DMS 273 treated with DMSO at 0.1 percent for 48 hours (cell line): Measurements from ENCODE around the gene MX2.
"Not testable (repeated sequence)": the region's sequence is repeated elsewhere in the genome, so short reads cannot be mapped to it uniquely, and the experiment has no call there.

Experiments used
- DNase-seq: peaks from one replicate; lab custom pipeline; 2025; lab: John Stamatoyannopoulos, UW

Gene MX2

DNA sequence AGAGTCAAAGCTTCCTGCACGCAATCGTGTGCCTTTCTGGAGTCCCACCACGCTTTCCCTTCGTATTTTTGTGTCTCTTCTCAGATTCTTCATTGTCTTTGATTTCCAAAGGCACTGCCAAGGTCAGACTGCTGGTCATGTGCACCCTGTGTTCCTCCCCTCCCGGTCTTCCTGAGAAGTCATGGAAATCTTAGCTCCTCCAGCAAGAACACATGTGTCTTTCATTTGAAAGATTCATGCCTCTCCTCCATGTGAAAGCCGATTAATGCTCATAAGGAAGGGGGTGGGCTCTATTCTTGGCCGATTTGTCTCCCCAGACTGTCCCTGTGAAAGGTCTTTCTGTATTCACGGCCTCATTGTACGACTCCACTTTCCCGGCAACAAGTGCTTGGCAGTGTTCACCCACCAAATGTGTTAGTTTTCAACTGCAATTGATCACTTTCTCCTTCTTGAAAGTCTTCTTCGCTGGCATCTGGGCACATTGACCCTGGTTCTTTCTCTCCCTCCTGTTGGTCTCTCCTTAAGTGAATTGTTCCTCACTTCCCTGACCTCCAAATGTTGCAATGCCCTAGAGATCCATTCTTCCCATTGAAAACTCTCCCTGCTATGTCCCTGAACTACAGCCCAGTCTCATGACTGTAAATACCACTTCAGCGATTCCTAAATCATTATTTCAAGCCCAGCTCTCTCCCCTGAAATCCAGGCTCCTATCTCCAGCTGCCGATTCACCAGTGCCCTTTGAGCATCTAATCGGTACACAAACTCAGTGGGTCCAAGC, 25.4 kb downstream of the MX2 start:
- no peak for DNase-seq

DNA sequence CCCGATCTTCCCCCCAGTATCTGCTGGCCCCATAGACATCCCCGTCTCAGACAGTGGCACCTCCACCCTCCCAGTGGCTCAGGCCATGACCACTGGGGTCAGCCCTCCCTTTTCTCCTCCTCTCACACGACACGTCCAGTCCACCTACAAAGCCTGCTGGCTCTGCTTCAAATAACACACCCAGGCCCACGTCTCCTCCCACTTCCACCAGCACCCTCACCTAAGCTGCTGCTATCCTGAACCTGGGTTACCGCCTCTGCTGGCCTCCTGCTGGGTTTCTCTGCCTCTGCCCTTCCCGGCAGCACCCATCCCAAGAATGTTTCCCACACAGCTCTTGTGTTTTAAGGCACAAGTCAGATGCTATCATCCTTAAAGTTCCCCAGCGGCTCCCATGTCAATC, 26.0 kb downstream of the MX2 start:
- no peak for DNase-seq

DNA sequence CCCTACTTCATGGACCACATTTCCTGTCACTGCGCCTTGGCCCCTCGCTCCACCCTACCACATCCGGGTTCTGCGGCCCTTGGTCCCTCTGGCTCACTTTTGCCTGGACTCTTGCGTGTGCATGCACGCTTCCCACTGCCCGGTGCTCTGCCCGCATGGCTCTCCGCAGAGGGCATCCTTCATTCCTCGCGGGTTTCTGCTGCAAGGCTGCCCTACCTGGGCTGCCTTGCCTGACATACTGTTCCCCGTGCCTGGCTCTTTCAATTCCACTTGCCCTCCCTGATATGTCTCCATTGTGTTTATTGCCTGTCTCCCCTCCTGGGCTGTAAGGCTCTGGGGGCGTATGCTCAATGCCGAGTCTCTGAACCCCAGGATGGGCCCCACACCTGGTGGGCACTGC, 26.4 kb downstream of the MX2 start:
- no peak for DNase-seq

DNA sequence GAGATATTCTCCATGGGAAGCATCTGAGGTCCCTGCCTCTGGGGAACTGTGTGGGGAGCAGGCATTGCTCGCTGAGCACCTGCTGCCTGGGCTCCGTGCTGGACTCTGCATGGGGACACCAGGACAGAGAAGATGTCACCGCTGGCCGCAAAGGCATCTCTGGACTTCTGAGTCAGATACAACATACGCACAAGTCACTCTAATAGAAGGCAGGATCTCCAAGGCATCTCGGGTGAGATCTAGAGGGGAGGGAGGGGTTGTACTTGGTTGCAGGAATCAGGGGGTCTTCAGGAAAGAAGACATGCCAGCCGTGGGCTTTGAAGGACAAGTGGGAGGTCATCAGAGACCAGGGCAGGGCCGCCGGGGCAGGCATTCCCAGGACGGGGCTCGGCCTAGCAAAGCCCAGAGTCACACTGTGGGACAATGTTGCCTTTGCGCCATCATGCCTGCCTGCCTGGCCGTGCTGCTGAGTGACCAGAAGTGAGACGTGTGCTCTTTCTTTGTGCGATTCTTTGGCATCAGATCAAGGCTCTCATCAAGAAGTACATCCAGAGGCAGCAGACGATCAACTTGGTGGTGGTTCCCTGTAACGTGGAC, 28.3 kb downstream of the MX2 start:
- DNase-seq: no peak

DNA sequence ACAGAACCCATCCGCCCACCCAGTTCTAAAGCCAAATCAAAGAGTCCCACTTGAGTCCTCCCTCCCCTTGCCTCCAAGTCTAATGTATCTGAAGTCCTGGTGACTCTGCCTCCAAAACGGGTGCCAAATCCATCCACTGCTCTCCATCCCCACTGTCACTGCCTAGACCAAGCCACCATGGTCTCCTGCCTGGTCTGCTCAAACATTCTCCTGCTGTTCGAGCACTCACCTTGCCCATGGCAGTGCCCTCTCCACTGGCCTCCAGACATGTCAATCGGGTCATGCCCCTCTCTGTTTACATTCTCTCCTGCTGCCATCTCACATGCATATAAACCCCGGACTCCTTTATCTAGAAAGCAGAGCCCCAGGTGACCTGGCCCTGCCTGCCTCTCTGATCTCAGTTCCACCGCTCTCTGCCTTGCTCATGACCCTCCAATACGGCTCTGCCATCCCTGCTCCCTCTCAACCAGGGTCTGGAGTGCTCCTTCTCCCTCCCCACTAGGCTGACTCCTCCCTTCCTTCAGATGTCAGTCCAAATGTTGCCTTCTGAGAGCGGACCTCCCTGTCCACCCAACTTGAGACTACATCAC, 32.1 kb downstream of the MX2 start:
- no peak for DNase-seq

DNA sequence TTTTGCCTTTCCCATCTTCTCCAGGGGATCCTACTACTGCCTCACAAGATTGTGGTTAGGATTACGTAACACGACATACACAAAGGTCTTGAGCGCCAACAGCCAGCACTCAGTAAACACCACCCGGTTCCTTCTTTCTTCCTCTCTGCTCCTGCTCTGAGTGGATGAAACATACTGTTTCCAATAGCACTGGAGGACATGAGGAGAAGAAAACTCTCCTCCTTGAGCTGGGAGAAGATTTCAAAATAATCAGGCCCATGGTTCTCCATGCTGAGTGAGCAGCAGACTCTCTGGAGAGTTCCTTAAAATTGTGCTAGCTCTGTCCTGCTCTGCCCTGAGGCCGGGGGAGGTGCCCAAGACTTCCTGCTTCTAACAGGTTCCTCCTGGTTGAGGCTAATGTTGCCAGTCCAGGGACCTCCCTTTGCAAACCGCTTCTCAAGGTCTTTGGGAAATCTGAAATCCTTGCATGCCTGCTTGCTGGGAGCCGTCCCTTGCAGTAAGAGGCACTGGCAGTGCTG, 34.8 kb downstream of the MX2 start:
- DNase-seq: no peak

DNA sequence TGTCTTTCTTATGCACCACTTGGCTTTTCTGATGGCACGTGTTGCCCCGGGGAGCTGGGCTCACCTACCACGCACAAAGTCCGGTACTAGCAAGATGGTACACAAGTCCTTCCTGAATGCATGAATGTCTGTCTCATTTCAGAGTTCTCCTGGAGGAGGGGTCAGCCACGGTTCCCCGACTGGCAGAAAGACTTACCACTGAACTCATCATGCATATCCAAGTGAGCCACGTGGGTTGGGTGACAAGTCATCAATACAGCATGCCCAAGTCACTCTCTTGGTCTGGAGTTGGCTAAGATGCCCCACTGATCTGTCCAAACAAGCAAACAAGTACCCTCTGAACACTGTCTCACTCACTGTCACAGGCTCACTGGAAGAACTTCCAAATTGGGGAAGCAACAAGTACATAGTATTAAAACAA, 35.7 kb downstream of the MX2 start:
- no peak for DNase-seq

DNA sequence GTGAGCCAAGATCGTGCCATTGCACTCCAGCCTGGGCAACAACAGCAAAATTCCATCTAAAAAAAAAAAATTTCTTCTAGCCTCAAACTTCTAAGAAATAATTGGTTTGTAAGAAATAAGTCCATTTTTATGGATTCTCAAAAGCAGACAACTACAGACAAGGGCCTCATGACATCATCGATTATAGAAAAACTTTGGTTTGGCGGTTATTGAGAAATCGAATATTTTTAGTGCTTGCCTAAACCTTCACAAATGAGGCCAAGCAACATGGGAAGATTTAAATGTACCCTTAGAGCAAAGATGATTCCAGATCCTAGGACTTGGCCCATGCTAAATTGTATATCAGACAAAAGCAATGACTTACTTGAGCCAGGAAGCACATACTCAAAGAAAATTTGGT, 36.4 kb downstream of the MX2 start:
- no peak for DNase-seq

DNA sequence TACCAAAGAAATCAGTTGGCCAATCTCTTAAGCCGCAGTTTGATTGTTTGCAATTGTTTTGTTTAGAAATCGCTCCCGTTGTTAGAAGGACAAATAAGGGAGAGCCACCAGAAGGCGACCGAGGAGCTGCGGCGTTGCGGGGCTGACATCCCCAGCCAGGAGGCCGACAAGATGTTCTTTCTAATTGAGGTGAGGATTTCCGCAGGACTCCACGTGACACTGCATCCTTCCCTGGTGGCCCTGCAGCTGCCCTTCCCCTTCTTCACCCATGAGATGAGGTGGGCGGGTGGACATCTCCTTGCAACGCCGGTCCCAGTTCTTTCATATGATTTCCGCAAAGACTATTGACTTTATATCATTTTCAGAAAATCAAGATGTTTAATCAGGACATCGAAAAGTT, 37.0 kb downstream of the MX2 start:
- no peak for DNase-seq

DNA sequence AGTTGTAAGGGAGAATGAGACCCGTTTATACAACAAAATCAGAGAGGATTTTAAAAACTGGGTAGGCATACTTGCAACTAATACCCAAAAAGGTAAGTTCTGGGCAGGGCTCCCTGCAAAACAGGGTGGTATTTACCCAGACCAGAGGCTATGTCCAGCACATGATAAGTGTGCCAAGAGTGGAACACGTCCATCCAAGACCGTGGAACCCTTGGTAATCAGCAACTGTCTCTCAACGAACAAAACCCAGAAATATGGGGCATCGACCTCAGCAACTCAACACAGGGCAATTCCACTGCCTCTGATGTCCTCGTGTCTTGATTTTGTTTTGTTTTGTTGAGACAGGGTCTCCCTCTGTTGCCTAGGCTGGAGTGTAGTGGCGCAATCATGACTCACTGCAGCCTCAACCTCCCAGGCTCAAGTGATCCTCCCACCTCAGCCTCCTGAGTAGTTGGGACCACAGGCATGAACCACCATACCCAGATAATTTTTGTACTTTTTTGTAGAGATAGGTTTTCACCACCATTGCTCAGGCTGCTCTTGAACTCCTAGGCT, 37.5 kb downstream of the MX2 start:
- DNase-seq: no peak

DNA sequence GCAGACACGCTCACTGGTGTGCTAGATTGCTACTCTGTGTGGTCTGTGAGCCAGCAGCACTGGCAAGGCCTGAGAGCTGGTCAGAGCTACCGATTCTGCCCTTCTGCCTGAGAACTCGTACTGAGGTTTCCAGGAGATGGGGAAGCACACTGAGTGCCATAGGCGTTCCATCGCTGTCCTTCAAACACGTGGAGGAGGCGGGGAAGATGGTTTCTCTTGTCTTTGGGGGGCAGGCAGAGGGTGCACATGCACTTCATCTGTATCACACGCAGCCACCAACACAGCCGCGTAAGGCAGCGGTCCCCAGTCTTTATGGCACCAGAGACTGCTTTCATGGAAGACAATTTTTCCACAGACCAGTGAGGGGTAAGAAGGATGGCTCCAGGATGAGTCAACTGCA, 40.4 kb downstream of the MX2 start:
- no peak for DNase-seq

DNA sequence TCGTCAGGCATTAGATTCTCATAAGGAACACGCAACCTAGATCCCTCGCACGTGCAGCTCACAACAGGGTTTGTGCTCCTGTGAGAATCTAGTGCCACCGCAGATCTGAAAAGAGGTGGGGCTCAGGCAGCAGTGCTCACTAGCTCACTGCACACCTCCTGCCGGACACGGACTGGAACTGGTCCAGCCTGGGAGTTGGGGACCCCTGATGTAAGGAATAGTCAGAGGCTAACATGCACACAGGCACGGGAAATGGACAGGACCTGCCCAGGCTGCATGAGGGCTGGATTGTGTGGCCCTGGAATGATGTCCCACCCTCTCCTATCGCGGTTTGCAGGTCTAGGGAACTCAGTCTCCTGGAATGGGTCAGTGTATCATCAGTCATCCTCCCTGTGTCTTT, 41.0 kb downstream of the MX2 start:
- DNase-seq: no peak

DNA sequence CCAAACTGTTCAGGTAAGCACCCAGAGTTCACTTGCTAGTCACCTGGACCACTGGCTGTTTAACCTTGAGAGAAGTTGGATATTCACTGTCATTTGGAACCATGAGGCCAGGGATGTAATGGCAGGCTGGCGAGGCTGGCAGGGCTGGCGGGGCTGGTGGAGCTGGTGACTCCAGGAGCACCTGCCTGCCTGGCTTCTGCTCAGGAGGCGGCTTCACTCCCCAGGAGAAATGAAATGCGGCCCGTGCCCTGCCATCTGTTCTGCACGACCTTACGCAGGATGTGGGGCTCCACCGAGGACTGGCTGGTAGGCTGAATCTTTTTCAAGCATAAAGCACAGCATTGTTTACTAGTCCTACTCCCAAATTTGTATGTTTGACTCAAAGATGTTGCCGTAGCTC, 41.5 kb downstream of the MX2 start:
- no peak for DNase-seq

DNA sequence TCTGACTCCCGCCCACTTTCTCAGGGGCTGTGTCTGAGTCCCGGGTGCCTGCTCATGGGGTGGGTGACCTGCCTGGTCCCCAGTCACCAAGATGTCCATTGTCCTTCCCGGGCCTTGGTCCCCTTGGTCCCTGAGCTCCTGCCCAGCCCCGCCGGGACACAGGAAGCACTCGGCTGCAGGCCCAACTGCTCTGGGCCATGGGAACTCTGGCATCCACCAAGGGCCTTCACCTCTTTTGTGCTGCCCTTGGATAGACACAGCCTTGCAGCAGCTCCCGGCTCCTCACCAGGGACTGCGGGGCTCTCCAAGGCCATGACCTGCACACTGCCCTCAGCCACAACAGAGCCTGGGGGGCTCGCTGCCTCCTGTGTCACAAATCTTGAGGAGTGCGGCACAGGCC, 42.1 kb downstream of the MX2 start:
- DNase-seq: no peak

DNA sequence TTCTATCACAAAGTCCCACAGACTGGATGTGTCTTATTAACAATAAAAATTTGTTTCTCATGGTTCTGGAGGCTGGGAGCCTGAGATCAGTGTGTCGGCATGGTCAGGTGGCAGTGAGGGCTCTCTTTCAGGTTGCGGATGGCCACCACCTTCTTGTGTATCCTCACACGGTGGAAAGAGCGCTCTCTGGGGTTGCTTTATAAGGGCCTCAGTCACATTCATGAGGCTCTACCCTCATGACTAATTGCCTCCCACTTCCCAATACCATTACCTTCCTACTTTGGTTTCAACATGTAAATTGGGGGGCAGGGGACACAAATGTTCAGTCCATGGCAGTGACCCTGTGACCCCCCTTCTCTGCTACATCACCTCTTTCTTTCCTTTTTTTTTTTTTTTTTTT, 43.5 kb downstream of the MX2 start:
- DNase-seq: no peak

DNA sequence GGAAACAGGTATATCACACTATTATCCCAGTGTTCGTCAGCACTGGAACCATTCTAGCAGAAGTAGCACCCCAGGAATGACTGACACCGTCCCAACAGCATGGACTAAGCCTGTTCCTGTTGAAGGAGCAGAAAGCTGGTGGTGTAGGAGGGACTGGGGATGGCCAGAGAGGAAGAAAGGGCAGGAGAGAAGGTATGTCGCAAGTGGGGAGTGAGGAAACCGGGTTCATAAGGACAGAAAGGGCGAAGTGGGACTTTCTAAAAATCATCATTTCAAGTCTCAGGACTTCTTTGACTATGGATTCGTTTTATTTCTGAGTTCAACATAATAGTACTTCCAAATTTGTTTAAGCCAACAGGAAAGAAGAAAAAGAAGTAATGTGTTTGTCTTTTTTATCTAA, 44.5 kb downstream of the MX2 start:
- no peak for DNase-seq

DNA sequence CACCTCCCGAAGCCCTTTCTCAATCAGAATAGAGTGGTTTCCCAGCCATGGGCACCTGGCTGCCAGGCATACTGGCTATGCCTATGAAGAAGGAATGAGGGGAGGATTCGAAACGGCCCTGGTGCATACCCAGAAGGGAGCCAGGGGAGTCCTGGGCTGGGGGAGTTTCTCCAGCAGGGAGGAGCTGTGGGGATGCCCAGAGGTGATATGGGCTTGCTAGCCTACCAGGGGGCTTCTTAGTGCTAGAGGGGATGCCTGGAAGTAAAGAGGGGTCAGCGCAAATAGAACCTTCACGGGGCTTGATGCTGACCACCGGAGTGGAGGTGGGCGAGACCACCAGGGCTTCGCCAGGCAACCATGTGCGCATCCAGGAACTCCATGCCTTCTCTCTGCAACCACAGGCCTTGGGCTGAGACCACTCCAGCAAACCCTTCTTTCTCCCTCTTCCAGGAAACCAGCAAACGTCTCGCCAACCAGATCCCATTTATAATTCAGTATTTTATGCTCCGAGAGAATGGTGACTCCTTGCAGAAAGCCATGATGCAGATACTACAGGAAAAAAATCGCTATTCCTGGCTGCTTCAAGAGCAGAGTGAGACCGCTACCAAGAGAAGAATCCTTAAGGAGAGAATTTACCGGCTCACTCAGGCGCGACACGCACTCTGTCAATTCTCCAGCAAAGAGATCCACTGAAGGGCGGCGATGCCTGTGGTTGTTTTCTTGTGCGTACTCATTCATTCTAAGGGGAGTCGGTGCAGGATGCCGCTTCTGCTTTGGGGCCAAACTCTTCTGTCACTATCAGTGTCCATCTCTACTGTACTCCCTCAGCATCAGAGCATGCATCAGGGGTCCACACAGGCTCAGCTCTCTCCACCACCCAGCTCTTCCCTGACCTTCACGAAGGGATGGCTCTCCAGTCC, 46.0 kb downstream of the MX2 start:
- DNase-seq: no peak

DNA sequence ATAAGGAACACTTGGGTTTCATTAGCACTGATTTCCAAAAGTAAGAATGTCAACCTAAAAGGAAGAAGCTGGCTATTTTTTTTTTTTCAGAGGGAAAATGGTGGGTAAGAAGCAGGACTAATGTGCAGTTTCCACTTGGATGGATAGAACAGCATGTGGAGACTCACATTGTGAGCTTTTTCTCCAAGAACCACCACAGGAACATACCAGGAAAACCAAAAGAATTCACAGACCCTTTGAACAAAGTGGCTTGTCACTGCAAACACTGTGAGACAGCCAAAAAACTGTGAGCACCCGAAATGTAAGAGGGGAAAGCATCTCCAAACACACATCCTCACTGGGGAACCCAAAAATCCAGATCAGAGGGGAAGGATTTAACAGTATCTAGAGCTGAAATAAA, 48.5 kb downstream of the MX2 start:
- DNase-seq: no peak

DNA sequence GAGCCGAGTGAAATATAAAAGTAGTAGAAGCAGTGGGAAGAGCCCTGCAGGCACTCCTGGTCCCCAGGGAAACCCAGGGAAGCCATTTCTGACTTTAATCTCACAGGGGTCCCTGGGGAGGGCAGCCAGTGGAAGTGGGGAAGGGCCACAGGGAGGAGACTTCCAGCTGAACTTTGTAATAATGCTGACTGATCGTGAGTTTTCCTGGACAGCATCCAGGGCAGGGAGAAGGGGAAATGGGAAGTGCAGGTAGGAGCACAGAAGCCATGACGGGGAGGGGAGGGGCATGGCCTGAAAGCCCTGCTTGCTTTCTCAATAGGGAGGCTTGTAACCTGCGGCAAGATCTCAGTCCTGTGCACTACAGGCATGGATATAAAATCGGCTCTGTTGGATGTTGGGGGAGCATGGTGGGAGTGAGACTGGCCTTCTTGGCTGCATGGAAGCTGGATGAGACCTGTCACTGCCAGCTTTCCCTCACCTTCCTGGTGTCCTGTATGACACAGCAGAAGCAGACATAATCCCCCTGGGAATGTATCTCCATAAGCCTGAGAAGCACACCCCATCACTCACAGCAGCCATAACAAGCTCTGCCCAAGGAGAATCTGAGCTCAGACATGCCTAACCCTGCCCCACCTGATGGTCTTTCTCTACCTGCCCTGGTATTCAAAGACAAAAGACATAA, 49.1 kb downstream of the MX2 start:
- no peak for DNase-seq

DNA sequence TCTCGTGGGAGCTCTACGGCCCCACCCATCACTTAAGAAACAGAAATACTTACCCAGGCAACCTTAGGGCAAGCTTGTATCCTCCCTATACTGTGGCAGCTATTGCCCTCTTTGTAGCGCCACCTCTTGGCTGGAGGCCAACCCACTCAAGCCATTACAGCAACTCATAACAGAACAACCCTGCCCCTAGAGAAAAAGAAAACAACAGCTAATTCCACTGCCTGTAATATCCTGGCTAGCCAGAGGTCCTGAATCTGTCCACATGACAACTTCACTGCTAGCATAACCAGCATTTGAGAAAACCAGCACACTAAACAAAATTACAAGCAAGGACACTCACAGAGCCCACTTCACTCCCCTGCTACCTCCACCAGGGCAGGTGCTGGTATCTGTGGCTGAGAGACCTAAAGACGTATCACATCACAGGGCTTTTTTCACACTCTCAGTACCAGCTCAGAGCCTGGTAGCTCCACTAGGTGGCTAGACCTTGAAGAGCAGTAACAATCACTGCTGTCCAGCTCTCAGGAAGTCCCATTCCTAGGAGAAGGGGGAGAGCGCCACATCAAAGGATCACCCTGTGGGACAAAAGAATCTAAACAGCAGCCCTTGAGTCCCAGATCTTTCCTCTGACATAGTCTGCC, 49.7 kb downstream of the MX2 start:
- DNase-seq: no peak

DNA sequence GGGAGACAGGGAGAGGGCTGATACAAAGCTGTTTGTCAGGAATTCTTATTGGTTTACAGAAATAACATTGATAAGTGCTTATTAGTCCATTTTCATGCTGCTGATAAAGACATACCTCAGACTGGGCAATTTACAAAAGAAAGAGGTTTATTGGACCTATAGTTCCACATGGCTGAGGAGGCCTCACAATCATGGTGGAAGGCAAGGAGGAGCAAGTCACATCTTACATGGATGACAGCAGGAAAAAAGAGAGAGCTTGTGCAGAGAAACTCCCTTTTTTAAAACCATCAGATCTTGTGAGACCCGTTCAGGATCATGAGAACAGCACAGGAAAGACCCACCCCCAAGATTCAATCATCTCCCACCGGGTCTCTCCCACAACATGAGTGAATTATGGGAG, 55.7 kb downstream of the MX2 start:
- DNase-seq: not testable (repeated sequence)
